Mucosa of descending colon (tissue), 3 donors: ENCODE results near the gene CDKL1. TPM values are rescaled to one million over a fixed set of nuclear protein-coding genes. Genes with fewer than 3 reads are reported as not detected.
A peak's percentile ranks its signal among the peaks of the same experiment; 100 is the strongest.

Experiments used
- ATAC-seq: fragments of 200-7000 bp; cut with Tn5 transposase; one replicate; pipeline ENCODE4 v1.9.1; 2020; ENCODE audit warnings: mild to moderate bottlenecking, moderate library complexity
- DNase-seq, 3 donors: peaks; one replicate each; pipeline ENCODE4 v3.0.0-alpha.2; 2020
- H3K36me3 ChIP-seq: fragments of 200-600 bp; one replicate; pipeline ENCODE4 v1.8.0; 2021; ENCODE audit warnings: low read depth, mild to moderate bottlenecking
- H3K4me1 ChIP-seq: fragments of 200-600 bp; one replicate; pipeline ENCODE4 v1.8.0; 2021; ENCODE audit warnings: low read depth, mild to moderate bottlenecking
- H3K4me3 ChIP-seq: fragments of 200-600 bp; one replicate; pipeline ENCODE4 v1.8.0; 2021; ENCODE audit warnings: mild to moderate bottlenecking
- H3K9me3 ChIP-seq: fragments of 200-600 bp; one replicate; pipeline ENCODE4 v1.8.0; 2021; ENCODE audit warnings: mild to moderate bottlenecking
- intact Hi-C, 2 donors: fragments of 100-400 bp; cut with DNase I in 1 of 2; cut with micrococcal nuclease in 1 of 2; formaldehyde crosslinking; loops; one replicate each; pipeline versions ENCODE4 v1.11.0 to v1.11.1; 2022; cut with DNase I, micrococcal nuclease
- total RNA-seq, 3 donors: library from RNA; stranded (reverse); fragmentation: NEBNext Ultra II Directional in 2 of 3; extraction: Animal tissue kit (Norgen Biotek cat#: 25700) in 2 of 3; gene quantifications; one replicate each; pipeline versions ENCODE4 v1.2.1 to v1.2.4, GENCODE V29; 2021 to 2023
- TF ChIP-seq, protein P1 (sequence below): fragments of 200-600 bp; IDR thresholded peaks from one replicate; pipeline ENCODE4 v1.8.0; 2022; ENCODE audit warnings: antibody characterized with exemption, mild to moderate bottlenecking
- donor health status: DM: no; HTN: no; CAD: no; lungs with moderate emphysema.
- donor health status: DM: no; HTN: no; CAD: no.
- donor health status: DM: no; HTN: yes; CAD: no.

Gene CDKL1
- total RNA-seq, 3 donors from 2014 or later: 31.0 to 70.4 (median 53.5) TPM

DNA sequence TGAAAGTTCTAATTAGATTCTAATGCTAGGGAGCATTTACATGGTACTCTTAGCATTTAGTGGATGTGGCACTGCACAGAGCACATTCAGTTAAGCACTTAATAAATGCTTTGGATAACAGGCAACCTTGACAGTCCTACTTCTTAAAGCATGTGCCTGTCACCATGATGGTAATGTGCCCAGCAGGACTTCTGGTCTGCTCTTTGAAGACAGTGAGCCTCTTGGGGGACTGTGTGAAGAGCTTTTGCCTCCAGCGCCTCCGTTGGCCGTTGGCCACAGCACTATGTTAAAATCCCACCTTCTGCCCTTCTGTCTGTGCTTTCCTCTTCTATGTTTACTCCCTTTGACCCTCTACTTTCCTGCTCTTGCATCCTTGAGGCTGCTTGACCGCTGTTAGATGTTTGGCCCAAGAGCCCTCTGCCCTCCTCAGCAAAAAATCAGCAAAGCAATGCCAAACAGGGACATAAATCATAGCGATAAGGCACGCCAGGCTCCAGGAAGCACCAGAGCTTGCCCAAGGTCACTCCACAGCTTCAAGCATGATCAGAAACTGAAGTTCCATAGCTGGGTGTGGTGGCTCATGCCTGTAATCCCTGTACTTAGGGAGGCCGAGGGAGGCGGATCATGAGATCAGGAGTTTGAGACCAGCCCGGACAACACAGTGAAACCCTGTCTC is 8.3 kb downstream of the CDKL1 start:
- TF ChIP-seq, protein P1, sequence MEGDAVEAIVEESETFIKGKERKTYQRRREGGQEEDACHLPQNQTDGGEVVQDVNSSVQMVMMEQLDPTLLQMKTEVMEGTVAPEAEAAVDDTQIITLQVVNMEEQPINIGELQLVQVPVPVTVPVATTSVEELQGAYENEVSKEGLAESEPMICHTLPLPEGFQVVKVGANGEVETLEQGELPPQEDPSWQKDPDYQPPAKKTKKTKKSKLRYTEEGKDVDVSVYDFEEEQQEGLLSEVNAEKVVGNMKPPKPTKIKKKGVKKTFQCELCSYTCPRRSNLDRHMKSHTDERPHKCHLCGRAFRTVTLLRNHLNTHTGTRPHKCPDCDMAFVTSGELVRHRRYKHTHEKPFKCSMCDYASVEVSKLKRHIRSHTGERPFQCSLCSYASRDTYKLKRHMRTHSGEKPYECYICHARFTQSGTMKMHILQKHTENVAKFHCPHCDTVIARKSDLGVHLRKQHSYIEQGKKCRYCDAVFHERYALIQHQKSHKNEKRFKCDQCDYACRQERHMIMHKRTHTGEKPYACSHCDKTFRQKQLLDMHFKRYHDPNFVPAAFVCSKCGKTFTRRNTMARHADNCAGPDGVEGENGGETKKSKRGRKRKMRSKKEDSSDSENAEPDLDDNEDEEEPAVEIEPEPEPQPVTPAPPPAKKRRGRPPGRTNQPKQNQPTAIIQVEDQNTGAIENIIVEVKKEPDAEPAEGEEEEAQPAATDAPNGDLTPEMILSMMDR: no peak

DNA sequence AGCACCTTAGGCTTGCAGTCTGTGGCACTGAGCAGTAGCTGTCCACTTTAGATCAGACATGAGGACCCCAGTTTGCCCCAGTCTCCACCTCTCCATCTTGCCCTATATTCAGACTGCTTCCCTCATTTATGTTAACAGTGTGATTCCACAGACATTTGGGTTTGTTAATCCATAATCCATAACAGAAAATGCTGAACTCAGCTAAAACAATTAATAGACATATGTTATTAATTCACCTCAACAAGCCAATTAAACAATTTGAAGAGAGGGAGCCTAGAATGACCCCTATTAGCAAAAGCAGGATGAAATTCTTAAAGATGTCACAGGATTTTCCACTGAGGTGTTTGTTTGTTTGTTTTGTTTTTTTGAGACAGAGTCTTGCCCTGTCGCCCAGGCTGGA is 9.1 kb downstream of the CDKL1 start:
- Histone ChIP-seq H3K4me1 (peaks cover 5% of the 10 kb centered on the region), H3K36me3 (no peaks in the 10 kb centered on the region), H3K9me3 (no peaks in the 10 kb centered on the region), H3K4me3 (no peak overlapping the region)
- intact Hi-C loops: no loop called here
- TF ChIP-seq, protein P1: no peak
- DNase-seq: no peak
- ATAC-seq: no peak

More for the DNA sequence above, 8.3 kb downstream of the CDKL1 start:
- Histone ChIP-seq H3K9me3 (no peaks in the 10 kb centered on the region), H3K36me3 (no peaks in the 10 kb centered on the region), H3K4me3 (no peak overlapping the region), H3K4me1 (peaks cover 5% of the 10 kb centered on the region)
- intact Hi-C loops: no loop called here
- peak; percentile 57 to 78 (median 75) for DNase-seq
- ATAC-seq: peak; percentile 97

DNA sequence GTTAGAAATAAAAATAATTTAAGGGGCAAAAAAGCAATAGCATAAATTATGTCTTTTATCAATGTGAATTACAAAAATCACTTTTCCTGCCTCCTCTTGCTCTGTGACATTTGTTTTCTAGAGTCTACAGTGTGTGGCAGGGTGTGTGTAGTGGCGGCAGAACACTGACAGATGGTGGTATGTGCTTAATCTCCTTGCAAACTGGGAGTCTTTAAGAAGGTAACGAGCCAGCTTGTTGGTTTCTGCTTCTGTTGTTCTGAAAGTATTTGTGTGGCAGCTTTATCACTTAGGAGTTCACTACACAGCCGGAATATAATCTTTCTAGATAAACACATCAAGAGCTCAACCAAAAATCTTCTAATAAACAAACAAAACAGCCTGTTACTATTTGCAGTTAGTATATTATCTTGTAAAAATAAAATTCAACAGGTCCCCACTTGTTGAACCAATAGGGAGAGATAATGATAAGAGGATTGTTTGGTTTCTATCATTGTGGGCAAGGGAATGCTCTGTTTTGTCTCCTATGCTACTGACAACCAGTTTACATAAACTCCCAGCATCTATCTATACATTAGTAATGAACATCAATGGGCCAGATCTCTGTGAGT is 13.0 kb downstream of the CDKL1 start:
- H3K9me3 ChIP-seq: no peaks in the 10 kb centered on the region
- no peak overlapping the region for H3K4me3 ChIP-seq
- DNase-seq (no peak), ATAC-seq (peak; percentile 27)
- TF ChIP-seq, protein P1: no peak
- H3K4me1 ChIP-seq: no peaks in the 10 kb centered on the region
- H3K36me3 ChIP-seq: no peaks in the 10 kb centered on the region
- intact Hi-C loops: no loop called here

DNA sequence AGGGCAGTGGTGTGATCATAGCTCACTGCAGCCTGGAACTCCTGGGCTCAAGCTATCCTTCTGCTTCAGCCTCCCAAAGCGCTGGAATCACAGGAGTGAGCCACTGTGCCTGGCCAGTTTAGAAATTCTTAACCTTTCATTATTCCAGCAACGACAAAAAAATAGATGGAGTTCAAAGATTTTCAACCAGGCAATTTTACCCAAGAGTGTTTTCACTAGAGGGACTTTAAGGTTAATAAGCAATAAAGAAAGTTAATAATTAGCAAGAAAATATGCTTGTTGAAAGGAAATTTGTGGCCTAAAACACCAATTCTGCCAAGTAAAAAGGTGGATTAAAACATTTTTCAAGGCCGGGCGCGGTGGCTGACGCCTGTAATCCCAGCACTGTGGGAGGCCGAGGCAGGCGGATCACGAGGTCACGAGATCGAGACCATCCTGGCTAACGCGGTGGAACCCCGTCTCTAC is 14.8 kb downstream of the CDKL1 start:
- TF ChIP-seq, protein P1: no peak
- ATAC-seq (peak; percentile 20), DNase-seq (no peak)
- Histone ChIP-seq H3K36me3 (no peaks in the 10 kb centered on the region), H3K4me1 (no peaks in the 10 kb centered on the region), H3K4me3 (no peak overlapping the region), H3K9me3 (no peaks in the 10 kb centered on the region)
- intact Hi-C loops: no loop called here

DNA sequence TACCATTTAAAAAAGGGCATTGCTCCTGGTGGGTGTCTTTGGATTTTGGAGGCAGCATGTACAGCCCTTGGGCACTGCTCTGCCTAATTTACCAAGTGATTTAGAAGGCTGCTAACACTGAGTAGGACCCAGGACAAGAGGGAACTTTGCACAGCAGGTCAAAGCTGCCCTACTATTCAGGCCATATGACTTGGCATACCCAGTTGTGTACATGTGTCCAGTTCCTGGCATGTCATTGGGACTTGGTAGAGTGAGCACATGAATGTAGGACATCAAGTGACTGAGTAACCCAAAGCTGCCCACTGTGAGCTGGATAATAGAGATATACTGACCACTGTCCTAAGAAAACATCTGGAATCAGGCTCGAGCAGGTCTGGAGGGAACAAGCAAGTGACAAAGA is 15.7 kb downstream of the CDKL1 start:
- Histone ChIP-seq H3K36me3 (no peaks in the 10 kb centered on the region), H3K4me3 (no peak overlapping the region), H3K9me3 (no peaks in the 10 kb centered on the region), H3K4me1 (no peaks in the 10 kb centered on the region)
- no peak for DNase-seq
- TF ChIP-seq, protein P1: no peak
- intact Hi-C loops: no loop called here
- no peak for ATAC-seq
